Muscle of leg (tissue), 11 donors: ENCODE measurements around the gene RAD51B. TPM values are rescaled to one million over a fixed set of nuclear protein-coding genes. Genes with fewer than 3 reads are reported as not detected.
A peak's percentile ranks its signal among the peaks of the same experiment; 100 is the strongest.

Experiments used
- DNase-seq: peaks from one replicate; pipeline ENCODE4 v3.0.0; 2013
- H3K27ac ChIP-seq: one replicate; pipeline ENCODE4 v1.5.1; 2013; ENCODE audit warnings: mild to moderate bottlenecking, low read length, control low read depth
- H3K27me3 ChIP-seq: one replicate; pipeline ENCODE4 v1.6.1; 2013; ENCODE audit warnings: low read length; ENCODE audit not compliant: control insufficient read depth, insufficient read depth
- H3K36me3 ChIP-seq: one replicate; pipeline ENCODE4 v1.6.1; 2013; ENCODE audit warnings: low read length; ENCODE audit not compliant: control insufficient read depth, insufficient read depth
- H3K4me1 ChIP-seq: one replicate; pipeline ENCODE4 v1.6.1; 2013; ENCODE audit warnings: low read length; ENCODE audit not compliant: control insufficient read depth, insufficient read depth
- H3K4me3 ChIP-seq: one replicate; pipeline ENCODE4 v1.5.1; 2013; ENCODE audit warnings: low read length, control low read depth
- H3K9me3 ChIP-seq: replicated peaks from 2 replicates; pipeline ENCODE4 v1.6.1; 2013; ENCODE audit warnings: low read depth, low read length; ENCODE audit not compliant: control insufficient read depth
- WGBS: methylation state at CpG from one replicate; pipeline ENCODE4 v1.1.5; 2013; ENCODE audit warnings: missing lambda C conversion rate; ENCODE audit not compliant: insufficient coverage; 5-methylcytosine and 5-hydroxymethylcytosine counted together
- polyA plus RNA-seq, 8 donors: library from polyadenylated mRNA; unstranded; fragments of 120-200 nt; gene quantifications; one replicate each; pipeline versions ENCODE4 v1.2.1 to v1.2.3, GENCODE V29; 2013; ENCODE audit warnings: inconsistent platforms in 1 of 8, low replicate concordance in 1 of 8; ENCODE audit not compliant: insufficient read length in 8 of 8, insufficient read depth in 1 of 8
- total RNA-seq: library from RNA; stranded (reverse); fragments of 120-200 nt; gene quantifications from one replicate; pipeline ENCODE4 v1.2.4, GENCODE V29; 2013

RAD51B gene
- total and polyA plus RNA-seq, 9 donors = 6.0 to 16.5 (median 7.2) TPM

DNA sequence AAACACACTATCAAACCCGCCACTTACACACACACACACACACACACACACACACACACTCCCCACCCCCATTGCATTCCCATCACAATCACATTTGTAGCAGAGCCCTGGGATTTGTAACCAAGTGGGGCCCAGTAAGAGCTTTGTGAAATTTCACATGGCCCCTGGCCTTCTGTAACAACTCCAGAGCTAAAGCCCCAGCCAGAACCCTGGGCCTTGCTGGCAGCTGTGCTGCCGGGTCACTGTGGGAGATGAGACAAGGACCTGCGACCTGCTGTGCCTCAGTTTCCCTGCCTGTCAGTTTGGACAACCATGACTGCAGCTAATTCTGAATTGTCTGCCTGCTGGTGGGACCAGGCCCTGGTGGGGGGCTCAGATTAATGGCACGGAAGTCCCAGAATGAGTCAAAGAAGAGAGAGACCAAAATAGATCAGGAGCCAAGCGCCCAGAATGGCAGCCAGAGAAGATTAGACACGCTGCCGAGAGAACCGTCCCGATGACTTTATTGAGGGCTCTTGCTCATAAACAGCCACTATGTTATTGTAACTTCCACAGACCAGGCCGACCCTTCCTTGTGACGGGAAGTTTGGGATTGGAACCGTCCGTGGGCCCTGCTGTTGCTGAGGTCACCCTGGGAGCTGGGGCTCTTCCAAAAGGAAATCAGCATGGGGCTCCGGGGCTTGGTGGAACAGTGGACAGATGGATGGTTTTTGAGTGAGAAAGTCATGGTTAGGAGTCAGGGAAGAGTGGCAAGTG lies 850.2 kb downstream of the RAD51B start:
- Histone ChIP-seq H3K9me3 (no peaks in the 10 kb centered on the region), H3K27me3 (no peaks in the 10 kb centered on the region), H3K4me3 (no peak overlapping the region), H3K27ac (peak overlapping the region; percentile 75), H3K4me1 (peaks cover 73% of the 10 kb centered on the region), H3K36me3 (no peaks in the 10 kb centered on the region)
- 78% methylated on average over 6 of the region's 14 CpGs for WGBS
- DNase-seq = peak; percentile 80

DNA sequence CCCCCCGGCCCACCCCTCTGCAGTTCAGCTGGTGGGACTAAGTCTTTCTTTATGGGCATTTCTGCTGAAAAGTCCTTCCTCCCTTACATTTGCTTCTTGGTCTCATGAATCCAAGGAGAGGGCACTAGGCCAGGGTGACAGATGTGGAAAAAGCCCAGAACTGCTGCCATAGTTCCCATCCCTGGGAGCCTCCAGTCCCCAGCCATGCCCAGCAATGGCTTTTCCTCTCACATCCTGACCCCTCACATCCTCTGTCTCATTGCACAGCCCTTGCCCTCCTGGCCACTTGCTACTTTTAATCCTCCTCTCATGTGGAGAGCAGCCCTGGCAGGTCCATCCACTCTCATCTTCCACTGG lies 850.8 kb downstream of the RAD51B start:
- Histone ChIP-seq H3K27ac (peak overlapping the region; percentile 75), H3K27me3 (no peaks in the 10 kb centered on the region), H3K9me3 (no peaks in the 10 kb centered on the region), H3K36me3 (no peaks in the 10 kb centered on the region), H3K4me1 (peaks cover 67% of the 10 kb centered on the region), H3K4me3 (no peak overlapping the region)
- 60% methylated on average over 1 of the region's 1 CpG for WGBS
- DNase-seq = peak; percentile 77

DNA sequence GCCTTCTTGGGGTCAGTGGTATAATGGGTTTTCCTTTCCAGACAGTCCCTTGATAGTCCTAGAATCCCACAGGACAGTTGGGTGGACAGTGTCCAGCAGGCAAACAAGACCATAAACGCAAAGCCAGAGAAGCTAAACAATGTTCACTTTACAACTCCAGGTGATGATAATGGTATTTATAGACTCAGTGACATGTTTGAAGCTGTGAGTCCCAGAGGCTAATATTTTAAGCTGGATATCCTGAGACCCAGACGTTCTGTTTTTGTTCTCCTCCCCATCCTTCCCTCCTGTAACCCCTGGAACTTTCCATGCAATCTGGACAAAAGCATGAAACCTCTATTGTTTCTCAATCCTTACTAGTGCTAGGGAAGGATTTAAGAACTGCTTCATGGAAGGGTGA lies 852.3 kb downstream of the RAD51B start:
- no CpG with 5 or more reads among the region's 2 CpGs for WGBS
- H3K4me3 ChIP-seq = no peak overlapping the region
- no peaks in the 10 kb centered on the region for H3K36me3 ChIP-seq
- no peaks in the 10 kb centered on the region for H3K27me3 ChIP-seq
- peak overlapping the region; percentile 75 for H3K27ac ChIP-seq
- H3K9me3 ChIP-seq = no peaks in the 10 kb centered on the region
- DNase-seq = peak; percentile 60
- peaks cover 62% of the 10 kb centered on the region for H3K4me1 ChIP-seq

DNA sequence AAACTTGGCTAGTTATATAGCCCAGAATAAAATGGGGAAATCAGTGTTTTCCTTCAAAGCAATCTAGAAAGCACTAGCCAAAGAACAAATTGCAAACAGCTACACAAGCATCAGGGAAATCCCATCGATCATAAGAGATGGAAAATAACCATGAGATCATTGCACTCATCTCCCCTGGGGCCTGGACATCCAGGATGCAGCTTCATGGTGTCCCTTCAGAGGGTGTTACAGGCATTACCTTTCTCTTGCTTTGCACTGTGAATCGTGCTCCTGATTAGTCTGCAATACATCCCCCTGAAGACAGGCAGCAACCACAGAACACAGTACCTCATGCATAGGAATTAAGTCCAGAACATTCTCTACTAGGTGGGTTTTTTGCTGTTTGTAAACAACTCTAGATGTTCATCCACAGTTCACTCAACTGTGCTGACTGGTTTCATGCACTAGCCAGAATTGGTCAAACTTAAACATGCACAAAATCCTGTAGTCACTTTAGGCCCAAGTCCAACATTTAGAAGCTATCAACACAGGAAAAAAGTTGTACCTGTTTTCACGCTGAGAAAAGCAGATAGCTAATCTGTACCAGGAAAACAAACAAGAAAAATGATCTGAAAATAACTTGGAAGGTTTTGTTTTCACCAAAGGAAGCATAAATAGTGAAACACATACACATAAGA lies 853.2 kb downstream of the RAD51B start:
- peaks cover 56% of the 10 kb centered on the region for H3K4me1 ChIP-seq
- no peak overlapping the region for H3K4me3 ChIP-seq
- WGBS = 25% methylated on average over 2 of the region's 3 CpGs
- peak overlapping the region; percentile 75 for H3K27ac ChIP-seq
- peak; percentile 73 for DNase-seq
- no peaks in the 10 kb centered on the region for H3K9me3 ChIP-seq
- no peaks in the 10 kb centered on the region for H3K36me3 ChIP-seq
- H3K27me3 ChIP-seq = no peaks in the 10 kb centered on the region

DNA sequence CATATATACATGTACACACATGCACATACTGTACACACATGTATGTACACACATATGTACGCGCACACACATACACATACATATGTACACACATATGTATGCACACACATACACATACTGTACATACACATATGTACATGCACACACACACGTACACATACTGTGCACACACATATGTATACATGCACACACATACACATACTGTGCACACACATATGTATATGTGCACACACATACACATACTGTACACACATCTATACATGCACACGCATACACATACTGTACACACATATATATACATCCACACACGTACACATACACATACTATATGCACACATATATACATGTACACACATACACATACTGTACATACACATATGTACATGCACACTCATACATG lies 853.9 kb downstream of the RAD51B start:
- no peak overlapping the region for H3K27ac ChIP-seq
- no peaks in the 10 kb centered on the region for H3K36me3 ChIP-seq
- peaks cover 49% of the 10 kb centered on the region for H3K4me1 ChIP-seq
- H3K9me3 ChIP-seq = no peaks in the 10 kb centered on the region
- no peak overlapping the region for H3K4me3 ChIP-seq
- 74% methylated on average over 5 of the region's 5 CpGs for WGBS
- H3K27me3 ChIP-seq = no peaks in the 10 kb centered on the region
- DNase-seq = no peak

DNA sequence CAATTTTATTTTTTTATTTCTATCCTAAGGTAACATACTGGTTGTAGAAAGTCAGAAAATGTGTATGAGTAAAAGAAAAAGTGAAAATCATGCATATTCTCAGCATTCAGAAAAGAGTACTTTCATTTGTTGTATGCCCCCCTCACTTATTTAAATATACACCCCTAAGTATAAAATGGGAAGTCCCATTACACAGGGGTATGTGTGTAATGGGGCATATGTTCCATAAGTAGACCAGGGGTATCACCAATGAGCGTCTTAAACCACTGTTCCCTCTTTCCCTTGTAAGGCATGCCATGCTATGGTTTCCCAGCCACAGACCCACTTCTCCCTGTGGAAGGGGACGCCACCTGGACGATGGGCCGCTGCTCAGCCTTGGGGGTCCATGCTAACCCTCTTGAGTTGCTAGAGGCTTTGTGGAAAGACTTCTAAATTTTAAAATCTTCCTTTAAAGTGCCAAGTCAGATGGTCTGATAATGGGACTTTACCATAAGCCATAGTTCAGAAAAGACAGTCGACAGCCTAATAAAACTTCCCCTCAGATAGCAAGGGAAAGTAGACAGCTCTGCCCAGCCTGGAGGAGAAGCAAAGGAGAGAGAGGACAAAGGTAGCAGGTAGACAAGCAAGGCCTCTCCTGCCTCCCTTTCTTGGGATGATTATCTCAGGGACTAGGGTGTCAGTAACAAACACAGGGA lies 855.1 kb downstream of the RAD51B start:
- Histone ChIP-seq H3K4me1 (peaks cover 38% of the 10 kb centered on the region), H3K9me3 (no peaks in the 10 kb centered on the region), H3K27ac (no peak overlapping the region), H3K36me3 (no peaks in the 10 kb centered on the region), H3K4me3 (no peak overlapping the region), H3K27me3 (no peaks in the 10 kb centered on the region)
- no peak for DNase-seq
- WGBS = no CpG with 5 or more reads among the region's 5 CpGs

DNA sequence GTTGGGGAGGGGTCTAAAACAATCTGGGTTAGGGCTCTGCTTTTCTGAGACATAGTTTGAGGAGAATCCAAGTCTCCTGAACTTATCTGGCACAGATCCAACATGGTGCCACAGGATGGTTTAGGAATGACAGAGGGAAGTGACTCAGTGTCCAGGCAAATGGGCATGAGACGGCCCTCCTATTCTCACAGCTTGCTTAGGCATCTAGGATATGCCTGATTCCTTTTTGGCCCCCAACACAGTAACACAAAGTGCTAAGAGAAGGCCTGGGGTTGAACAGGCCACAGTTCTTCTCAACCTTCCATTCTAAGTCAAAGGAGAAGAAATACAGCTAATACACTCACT lies 855.6 kb downstream of the RAD51B start:
- Histone ChIP-seq H3K4me1 (peaks cover 33% of the 10 kb centered on the region), H3K36me3 (no peaks in the 10 kb centered on the region), H3K4me3 (no peak overlapping the region), H3K9me3 (no peaks in the 10 kb centered on the region), H3K27ac (no peak overlapping the region), H3K27me3 (no peaks in the 10 kb centered on the region)
- 86% methylated on average over 1 of the region's 1 CpG for WGBS
- no peak for DNase-seq

DNA sequence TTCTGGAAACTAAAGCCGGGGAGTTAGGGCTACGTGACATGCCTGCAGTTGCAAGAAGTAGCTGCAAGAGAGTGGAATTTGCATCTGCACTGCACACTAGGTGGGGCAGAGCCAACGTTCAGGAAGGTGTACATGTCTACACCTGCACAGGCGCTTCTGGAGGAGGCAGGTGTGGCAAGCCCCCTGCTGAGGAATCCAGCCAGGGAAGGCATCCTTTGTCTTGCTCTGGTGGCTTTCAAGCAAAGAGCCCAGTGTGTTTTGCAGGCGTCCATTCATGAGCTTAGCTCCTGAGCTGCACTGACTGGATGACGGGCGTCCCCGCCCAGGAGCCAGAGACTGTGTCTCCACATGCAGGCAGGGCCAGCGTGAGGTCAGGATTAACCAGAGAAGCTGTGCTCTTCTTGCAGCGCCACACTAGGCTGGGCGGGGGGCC lies 856.9 kb downstream of the RAD51B start:
- DNase-seq = no peak
- H3K27ac ChIP-seq = no peak overlapping the region
- no peaks in the 10 kb centered on the region for H3K27me3 ChIP-seq
- no peaks in the 10 kb centered on the region for H3K9me3 ChIP-seq
- H3K36me3 ChIP-seq = no peaks in the 10 kb centered on the region
- peaks cover 32% of the 10 kb centered on the region for H3K4me1 ChIP-seq
- no peak overlapping the region for H3K4me3 ChIP-seq
- WGBS = 60% methylated on average over 11 of the region's 11 CpGs

DNA sequence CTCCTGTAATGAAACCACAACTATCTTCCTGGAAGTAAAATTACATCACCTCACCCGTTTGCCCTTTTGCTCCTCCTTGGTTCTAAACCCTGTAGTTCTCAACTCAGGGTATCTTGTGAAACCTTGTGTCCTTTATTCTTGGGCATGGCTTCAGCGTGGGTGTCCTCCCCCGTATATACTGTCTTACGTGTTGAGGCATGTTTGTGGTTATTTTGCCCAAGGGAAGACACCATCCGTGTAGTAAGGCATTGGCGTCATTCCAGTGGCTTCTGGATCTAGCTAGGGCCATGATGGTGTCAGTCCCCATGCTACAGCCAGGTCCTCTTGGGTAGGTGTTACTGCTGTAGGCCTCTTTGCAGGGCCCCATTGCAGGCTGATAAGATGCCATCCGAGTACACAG lies 857.9 kb downstream of the RAD51B start:
- WGBS = 94% methylated on average over 2 of the region's 7 CpGs
- peaks cover 34% of the 10 kb centered on the region for H3K4me1 ChIP-seq

DNA sequence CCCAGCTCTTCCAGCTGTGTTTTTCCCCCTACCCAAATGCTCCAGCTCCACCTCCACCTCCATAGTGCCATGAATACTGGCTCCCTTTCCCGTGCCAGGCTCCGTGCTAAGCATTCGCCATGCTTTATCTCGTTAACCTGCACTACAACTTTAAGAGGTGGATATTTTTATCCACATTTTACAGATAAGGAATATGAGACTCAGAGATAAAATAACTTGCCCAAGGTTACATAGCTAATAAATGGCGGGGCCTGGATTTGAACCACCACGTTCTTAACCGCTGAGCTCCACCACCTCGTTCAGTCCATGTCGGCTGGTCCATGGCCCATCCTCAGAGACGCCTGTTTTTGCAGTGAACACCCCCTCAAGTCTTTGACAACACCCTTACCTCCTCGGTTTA lies 858.3 kb downstream of the RAD51B start:
- DNase-seq = no peak
- H3K36me3 ChIP-seq = no peaks in the 10 kb centered on the region
- no peak overlapping the region for H3K27ac ChIP-seq
- whole genome bisulfite sequencing = 98% methylated on average over 6 of the region's 11 CpGs
- H3K9me3 ChIP-seq = no peaks in the 10 kb centered on the region
- peaks cover 36% of the 10 kb centered on the region for H3K4me1 ChIP-seq
- H3K4me3 ChIP-seq = no peak overlapping the region
- H3K27me3 ChIP-seq = no peaks in the 10 kb centered on the region

More for the DNA sequence above, 857.9 kb downstream of the RAD51B start:
- no peak overlapping the region for H3K4me3 ChIP-seq
- H3K36me3 ChIP-seq = no peaks in the 10 kb centered on the region
- no peaks in the 10 kb centered on the region for H3K27me3 ChIP-seq
- H3K27ac ChIP-seq = no peak overlapping the region
- no peak for DNase-seq
- H3K9me3 ChIP-seq = no peaks in the 10 kb centered on the region
